ENCODE results near the gene MRPL58. TPM values are rescaled to one million over a fixed set of nuclear protein-coding genes. Genes with fewer than 3 reads are reported as not detected.

The MRPL58 gene
- total RNA-seq, 1 donor from 2014 or later, result 16.2 TPM

- H3K27ac Mint-ChIP-seq (ENCODE audit: unreplicated experiment), result peak within 1 kb of the TSS; percentile 85
- no peaks in the 10 kb centered on the region for H3K9me3 Mint-ChIP-seq (ENCODE audit: unreplicated experiment)
- peaks cover 2% of the 10 kb centered on the region for H3K27me3 Mint-ChIP-seq (ENCODE audit: unreplicated experiment)
- H3K4me3 Mint-ChIP-seq (ENCODE audit: unreplicated experiment), result peak within 1 kb of the TSS; percentile 99
- peak; percentile 94 for DNase-seq (ENCODE audit: low spot score)
- H3K4me1 Mint-ChIP-seq (ENCODE audit: unreplicated experiment), result peaks cover 41% of the 10 kb centered on the region
- TF ChIP-seq, protein P1, sequence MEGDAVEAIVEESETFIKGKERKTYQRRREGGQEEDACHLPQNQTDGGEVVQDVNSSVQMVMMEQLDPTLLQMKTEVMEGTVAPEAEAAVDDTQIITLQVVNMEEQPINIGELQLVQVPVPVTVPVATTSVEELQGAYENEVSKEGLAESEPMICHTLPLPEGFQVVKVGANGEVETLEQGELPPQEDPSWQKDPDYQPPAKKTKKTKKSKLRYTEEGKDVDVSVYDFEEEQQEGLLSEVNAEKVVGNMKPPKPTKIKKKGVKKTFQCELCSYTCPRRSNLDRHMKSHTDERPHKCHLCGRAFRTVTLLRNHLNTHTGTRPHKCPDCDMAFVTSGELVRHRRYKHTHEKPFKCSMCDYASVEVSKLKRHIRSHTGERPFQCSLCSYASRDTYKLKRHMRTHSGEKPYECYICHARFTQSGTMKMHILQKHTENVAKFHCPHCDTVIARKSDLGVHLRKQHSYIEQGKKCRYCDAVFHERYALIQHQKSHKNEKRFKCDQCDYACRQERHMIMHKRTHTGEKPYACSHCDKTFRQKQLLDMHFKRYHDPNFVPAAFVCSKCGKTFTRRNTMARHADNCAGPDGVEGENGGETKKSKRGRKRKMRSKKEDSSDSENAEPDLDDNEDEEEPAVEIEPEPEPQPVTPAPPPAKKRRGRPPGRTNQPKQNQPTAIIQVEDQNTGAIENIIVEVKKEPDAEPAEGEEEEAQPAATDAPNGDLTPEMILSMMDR (IDR thresholded peaks at IDR 0.05; ENCODE audit: unreplicated experiment), result no peak
- H3K36me3 Mint-ChIP-seq (ENCODE audit: low read depth, unreplicated experiment), result peaks cover 5% of the 10 kb centered on the region
Observed at GRCh38 chr17:75046407-75047289, 34.2 kb downstream of the MRPL58 start, which contains the start of the genes ATP5PD and KCTD2. Gene ATP5PD (minus strand): TSS chr17:75046969. CDS start chr17:75042650, 4,319 bp downstream. Gene KCTD2 (plus strand): TSS chr17:75047225. CDS start chr17:75047251, 26 bp downstream.

GRCh38 chr17:75047398-75048098, 35.1 kb downstream of the MRPL58 start:
- Mint-ChIP-seq H3K27ac (ENCODE audit: unreplicated experiment) (peak overlapping the region; percentile 82), H3K27me3 (ENCODE audit: unreplicated experiment) (peaks cover 2% of the 10 kb centered on the region), H3K36me3 (ENCODE audit: low read depth, unreplicated experiment) (peaks cover 3% of the 10 kb centered on the region), H3K4me1 (ENCODE audit: unreplicated experiment) (peaks cover 32% of the 10 kb centered on the region), H3K9me3 (ENCODE audit: unreplicated experiment) (no peaks in the 10 kb centered on the region), H3K4me3 (ENCODE audit: unreplicated experiment) (peak overlapping the region; percentile 99)
- DNase-seq (ENCODE audit: low spot score), result peak; percentile 31
- TF ChIP-seq, protein P1 (IDR thresholded peaks at IDR 0.05; ENCODE audit: unreplicated experiment), result no peak

- Mint-ChIP-seq H3K36me3 (ENCODE audit: low read depth, unreplicated experiment) (peaks cover 10% of the 10 kb centered on the region), H3K9me3 (ENCODE audit: unreplicated experiment) (no peaks in the 10 kb centered on the region), H3K27ac (ENCODE audit: unreplicated experiment) (peak overlapping the region; percentile 83), H3K4me3 (ENCODE audit: unreplicated experiment) (peak overlapping the region; percentile 99), H3K27me3 (ENCODE audit: unreplicated experiment) (peaks cover 2% of the 10 kb centered on the region), H3K4me1 (ENCODE audit: unreplicated experiment) (peaks cover 30% of the 10 kb centered on the region)
- DNase-seq (ENCODE audit: low spot score), result no peak
- TF ChIP-seq, protein P1 (IDR thresholded peaks at IDR 0.05; ENCODE audit: unreplicated experiment), result no peak
Observed at GRCh38 chr17:75048249-75048878, 35.9 kb downstream of the MRPL58 start.

- H3K27ac Mint-ChIP-seq (ENCODE audit: unreplicated experiment), result no peak overlapping the region
- TF ChIP-seq, protein P1 (IDR thresholded peaks at IDR 0.05; ENCODE audit: unreplicated experiment), result no peak
- peaks cover 11% of the 10 kb centered on the region for H3K36me3 Mint-ChIP-seq (ENCODE audit: low read depth, unreplicated experiment)
- no peak for DNase-seq (ENCODE audit: low spot score)
- H3K4me1 Mint-ChIP-seq (ENCODE audit: unreplicated experiment), result peaks cover 26% of the 10 kb centered on the region
- peaks cover 2% of the 10 kb centered on the region for H3K27me3 Mint-ChIP-seq (ENCODE audit: unreplicated experiment)
- H3K4me3 Mint-ChIP-seq (ENCODE audit: unreplicated experiment), result no peak overlapping the region
- no peaks in the 10 kb centered on the region for H3K9me3 Mint-ChIP-seq (ENCODE audit: unreplicated experiment)
Observed at GRCh38 chr17:75049057-75049456, 36.6 kb downstream of the MRPL58 start.
